HG03064 (cell line): ENCODE data around the gene ADCK2.
"Not testable (repeated sequence)": the region's sequence is repeated elsewhere in the genome, so short reads cannot be mapped to it uniquely, and the experiment has no call there.

Source experiments
- ATAC-seq: cut with Tn5 transposase; IDR thresholded peaks from one replicate; pipeline ENCODE4 v1.9.1; 2021; ENCODE audit warnings: low read depth; ENCODE audit not compliant: unreplicated experiment

Gene ADCK2

DNA sequence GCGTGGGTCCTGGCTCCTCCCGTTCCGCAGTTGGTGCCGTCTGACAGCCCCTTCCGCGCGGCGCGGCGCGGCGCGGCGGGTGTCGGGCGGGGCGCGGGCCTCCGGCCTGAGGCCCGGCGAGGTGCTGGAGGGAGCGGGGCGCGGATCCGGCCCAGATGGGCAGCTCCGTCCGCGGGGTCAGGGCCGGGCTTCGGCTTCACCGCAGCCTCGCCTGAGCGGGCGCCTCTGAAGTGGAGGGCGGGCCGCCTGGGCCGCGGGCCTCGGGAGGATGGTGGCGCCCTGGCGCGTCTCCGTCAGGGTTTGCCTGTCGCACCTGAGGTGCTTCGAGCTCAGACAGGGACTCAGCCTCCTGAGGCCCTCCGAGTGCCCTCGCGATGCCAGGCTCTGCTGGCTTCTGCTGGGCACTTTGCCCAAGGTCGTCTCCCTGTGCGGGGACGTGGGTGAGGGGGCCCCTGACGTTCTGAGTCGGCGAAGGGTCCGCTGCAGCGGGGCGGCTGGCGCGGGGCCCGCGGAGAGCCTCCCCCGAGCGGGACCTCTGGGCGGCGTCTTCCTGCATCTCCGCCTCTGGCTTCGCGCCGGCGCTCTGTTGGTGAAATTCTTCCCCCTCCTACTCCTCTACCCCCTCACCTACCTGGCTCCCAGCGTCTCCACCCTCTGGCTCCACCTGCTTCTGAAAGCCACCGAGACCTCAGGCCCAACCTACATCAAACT lies 473 bp downstream of the ADCK2 start:
- peak; percentile 47 for ATAC-seq

- no peak for ATAC-seq
These were observed 1.0 kb downstream of the ADCK2 start for GRCh38 chr7:140673774-140674155.

GRCh38 chr7:140674356-140674800 lies 1.6 kb downstream of the ADCK2 start:
- no peak for ATAC-seq

GRCh38 chr7:140674899-140675701 lies 2.4 kb downstream of the ADCK2 start:
- ATAC-seq: no peak

GRCh38 chr7:140675726-140676125 lies 3.0 kb downstream of the ADCK2 start:
- ATAC-seq: no peak

DNA sequence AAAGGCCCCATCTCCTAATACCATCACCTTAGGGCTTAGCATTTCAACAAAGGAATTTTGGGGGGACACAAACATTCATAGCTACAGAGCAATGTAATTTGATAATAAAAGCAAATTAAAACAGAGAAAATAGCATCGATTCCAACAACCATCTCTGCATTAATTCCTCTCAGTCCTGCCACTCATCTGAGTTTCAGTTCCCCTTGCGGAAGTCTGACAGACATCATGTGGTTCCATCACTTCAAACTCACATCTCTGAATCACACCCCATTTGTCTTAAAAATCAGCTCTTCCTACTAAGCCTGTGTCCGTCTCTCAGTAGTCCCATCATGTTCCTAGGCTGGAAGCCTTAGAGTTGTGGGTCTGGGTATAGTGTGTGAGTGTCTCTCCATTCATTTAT lies 3.6 kb downstream of the ADCK2 start:
- ATAC-seq: peak; percentile 48

DNA sequence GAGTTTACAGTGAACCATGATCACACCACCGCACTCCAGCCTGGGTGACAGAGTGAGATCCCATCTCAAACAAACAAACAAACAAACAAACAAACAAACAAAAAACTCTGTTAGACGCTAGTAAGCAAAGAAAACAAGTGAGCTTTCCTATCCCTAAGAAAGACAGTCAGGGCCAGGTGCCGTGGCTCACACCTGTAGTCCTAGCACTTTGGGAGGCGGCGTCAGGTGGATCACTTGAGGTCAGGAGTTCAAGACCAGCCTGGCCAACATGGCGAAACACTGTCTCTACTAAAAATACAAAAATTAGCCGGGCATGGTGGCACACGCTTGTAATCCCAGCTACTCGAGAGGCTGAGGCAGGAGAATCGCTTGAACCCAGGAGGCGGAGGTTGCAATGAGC lies 4.2 kb downstream of the ADCK2 start:
- not testable (repeated sequence) for ATAC-seq

GRCh38 chr7:140677496-140677895 lies 4.8 kb downstream of the ADCK2 start:
- ATAC-seq: no peak

DNA sequence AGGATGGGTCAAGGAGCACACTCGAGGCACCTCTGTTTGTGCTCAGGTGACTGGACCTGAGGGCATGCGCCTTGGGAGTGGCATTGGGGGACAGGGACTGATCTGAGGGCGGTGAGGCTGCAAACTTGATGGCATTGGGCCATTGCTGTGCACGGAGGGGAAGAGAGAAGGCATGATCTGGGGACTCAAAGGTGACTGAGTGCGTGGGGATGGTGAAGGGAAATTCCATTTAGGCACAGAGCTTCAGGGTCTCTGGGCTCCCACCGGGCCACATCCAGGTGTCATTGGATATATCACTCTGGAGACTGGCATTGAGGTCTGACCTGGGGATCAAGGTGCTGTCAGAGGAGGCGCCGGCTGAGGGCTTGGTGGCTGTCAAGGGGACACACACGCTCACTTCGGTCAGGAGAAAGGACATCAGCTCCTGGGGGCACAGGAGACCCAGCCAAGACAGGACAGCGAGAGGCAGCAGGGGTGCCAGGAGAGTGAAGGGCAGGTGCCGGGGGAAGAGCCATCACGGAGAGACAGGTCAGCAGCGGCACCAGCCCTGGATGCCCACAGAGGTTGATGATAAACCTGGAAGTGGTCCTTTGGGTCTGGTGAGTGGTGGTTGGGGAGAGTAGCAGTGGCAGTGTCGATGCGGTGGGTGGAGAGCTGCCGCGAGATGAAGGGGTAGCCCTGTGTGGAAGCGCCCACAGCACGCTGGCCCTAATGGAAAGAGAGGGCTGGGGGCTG lies 5.5 kb downstream of the ADCK2 start:
- ATAC-seq: no peak

GRCh38 chr7:140678816-140679130 lies 6.0 kb downstream of the ADCK2 start:
- ATAC-seq: no peak

GRCh38 chr7:140679186-140679585 lies 6.4 kb downstream of the ADCK2 start:
- ATAC-seq: no peak

DNA sequence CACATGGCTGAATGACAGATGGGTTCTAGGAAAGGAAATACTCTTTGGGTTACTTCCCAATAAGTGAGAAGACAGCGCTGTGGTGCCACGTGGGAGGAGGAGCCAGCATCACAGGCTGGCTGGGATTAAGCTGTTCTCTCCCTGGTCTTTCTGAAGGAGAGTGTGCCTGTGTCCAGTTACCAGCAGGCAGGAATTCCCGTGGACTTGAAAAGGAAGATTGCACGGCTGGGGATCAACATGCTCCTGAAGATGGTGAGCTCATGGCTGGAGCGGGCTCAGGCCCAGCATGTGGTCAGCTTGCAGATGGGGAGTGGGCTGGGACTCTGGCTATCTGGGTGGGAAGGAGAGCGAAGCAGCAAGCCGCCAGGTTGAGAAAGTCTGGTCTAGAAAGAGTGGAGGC lies 8.1 kb downstream of the ADCK2 start:
- no peak for ATAC-seq

- ATAC-seq: no peak
These were observed 9.0 kb downstream of the ADCK2 start for GRCh38 chr7:140681766-140682165.

DNA sequence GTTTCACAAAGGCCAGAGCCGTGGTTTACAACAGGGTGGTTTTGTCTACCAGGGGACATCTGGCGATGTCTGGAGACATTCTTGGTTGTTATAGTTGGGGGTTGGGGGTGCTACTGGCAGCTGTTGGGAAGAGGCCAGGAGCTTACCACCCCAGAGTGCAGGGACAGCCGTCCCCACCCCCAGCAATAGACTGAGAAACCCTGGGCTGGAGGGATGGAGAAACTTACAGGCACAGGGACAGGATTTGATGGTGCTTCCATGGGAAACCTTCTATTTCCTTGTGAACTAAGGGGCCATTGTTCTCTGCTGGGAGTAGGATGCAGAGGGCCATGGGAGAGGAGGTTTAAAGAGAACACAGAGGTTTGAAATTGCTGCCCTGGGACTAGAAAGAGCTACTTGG lies 10.9 kb downstream of the ADCK2 start:
- ATAC-seq: no peak

DNA sequence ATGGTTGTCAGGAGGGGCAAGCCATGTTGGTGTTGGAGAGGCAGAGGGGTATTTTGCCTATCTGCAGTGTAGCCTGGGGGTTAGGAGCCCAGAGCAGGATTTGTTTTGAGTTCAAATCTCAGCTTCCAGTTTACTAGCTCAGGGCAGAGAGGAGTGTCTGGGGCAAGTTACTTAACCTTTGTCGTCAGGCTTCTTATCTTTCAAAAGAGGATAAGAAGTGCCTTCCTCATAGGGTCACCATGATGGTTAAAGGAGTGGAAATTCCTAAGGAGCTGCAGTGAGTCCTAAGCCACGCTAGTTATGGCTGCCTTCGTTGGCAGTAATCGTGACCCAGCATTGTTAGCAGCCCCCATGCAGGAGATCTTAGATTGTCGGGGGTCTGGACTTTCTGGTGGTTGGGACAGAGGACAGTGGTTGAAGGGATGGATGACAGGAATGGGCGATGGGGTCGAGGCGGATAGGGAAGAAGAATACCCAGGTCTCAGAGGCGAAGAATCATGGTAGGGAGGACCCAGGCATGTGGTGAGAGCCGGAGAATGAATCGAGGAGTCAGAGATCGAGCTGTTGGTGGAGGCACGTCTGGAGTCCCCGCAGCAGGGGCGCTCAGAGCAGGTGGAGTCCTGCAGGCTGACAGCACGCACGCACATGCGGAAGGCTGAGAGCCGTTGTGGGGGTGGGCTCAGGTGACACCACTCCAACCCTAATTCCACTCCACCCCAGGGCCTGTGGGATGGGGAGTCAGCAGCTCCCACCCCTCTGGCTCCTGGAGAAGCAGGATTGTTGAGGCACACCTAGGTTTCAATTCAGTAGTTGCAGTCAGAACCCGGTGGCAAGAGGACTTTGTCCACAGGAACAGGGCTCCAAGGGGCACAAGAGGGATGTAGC lies 11.6 kb downstream of the ADCK2 start:
- no peak for ATAC-seq

- ATAC-seq: no peak
These were observed 12.8 kb downstream of the ADCK2 start for GRCh38 chr7:140685407-140686087.

- no peak for ATAC-seq
These were observed 14.2 kb downstream of the ADCK2 start for GRCh38 chr7:140686921-140687320.

DNA sequence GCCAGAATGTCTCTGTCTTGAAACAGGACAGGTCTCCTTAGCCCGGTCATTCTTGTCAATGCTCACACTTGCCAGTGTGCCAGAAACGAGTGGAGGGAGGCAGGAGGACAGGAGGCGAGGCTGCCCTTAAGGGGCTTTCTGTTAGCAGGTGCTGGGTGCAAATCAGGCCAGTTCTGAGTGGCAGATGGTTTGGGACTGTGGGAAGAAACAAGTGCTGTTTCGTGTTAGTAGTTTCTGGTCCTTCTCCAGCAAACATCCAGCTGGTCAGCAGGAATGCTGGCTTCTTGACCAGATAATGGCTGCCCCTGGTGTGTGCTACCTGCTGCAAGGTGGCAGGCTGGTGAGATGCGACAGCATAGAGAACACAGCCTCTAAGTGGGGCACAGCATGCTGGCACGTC lies 15.6 kb downstream of the ADCK2 start:
- ATAC-seq: no peak

GRCh38 chr7:140689199-140690152 lies 16.7 kb downstream of the ADCK2 start:
- no peak for ATAC-seq
